GM19397 (cell line): ENCODE measurements around the gene BCAS3.
"Not testable (repeated sequence)": the region's sequence is repeated elsewhere in the genome, so short reads cannot be mapped to it uniquely, and the experiment has no call there.

ENCODE experiments used
- ATAC-seq: cut with Tn5 transposase; IDR thresholded peaks from one replicate; pipeline ENCODE4 v1.9.1; 2021; ENCODE audit warnings: mild to moderate bottlenecking, moderate library complexity; ENCODE audit not compliant: unreplicated experiment

Gene BCAS3

DNA sequence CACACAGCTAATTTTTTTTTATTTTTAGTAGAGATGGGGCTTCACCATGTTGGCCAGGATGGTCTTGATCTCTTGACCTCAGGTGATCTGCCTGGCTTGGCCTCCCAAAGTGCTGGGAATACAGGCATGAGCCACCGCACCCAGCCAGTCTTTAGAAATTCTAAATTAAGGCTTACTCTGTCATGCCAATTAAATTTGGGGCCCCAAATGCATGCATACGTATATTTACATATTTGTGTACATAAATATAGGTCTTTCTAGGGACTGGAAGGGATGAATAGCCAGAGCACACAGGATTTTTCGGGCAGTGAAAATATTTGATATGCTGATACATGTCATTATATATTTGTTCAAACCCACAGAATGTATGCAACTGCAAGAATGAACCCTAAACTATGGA, 105.1 kb downstream of the BCAS3 start:
- no peak for ATAC-seq

DNA sequence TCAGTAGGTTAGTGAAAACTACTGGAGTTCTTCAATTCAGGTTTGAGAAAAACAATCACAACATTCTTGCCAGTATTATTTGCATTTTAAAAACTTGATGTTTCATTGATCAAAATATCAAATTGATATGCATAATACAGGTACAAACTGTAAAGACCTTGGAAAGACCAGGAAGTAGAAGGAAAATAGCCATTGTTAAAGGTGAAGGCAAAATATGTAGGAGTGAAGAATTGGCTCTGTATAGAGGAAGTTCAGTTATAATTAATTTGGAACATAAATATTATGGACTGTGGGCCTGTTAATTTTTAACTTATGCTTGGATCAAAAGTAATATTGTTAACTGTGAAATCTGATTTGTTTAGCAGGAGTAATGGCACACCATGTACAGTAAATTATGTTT, 112.6 kb downstream of the BCAS3 start:
- ATAC-seq = no peak

DNA sequence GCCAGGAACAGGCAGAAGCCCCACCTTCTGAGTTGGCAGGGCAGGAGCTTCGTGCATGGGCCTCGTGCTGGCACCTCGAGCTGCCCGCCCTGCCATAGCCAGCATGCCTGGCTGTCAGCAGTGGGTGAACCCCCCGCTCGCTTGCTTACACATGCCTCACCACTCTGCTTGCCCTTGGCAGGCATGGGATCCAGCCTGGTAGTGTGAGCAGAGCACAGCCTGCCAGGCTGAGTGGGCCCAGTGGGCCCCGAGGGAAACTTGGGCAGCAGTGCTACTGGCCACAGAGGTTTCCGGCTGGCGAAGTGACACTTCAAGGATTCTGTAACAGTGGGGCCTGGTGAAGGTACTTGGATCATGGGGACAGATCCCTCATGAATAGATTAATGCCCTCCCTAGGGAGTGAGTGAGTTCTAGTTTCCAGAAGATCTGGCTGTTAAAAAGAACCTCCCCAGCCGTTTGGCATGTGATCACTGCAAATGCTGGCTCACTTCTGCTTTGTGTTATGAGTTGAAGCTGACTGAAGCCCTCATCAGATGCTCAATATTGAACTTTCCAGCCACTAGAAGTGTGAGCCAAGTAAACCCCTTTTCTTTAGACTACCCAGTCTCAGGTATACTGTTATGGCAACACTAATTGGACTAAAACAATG, 114.7 kb downstream of the BCAS3 start:
- ATAC-seq = no peak

DNA sequence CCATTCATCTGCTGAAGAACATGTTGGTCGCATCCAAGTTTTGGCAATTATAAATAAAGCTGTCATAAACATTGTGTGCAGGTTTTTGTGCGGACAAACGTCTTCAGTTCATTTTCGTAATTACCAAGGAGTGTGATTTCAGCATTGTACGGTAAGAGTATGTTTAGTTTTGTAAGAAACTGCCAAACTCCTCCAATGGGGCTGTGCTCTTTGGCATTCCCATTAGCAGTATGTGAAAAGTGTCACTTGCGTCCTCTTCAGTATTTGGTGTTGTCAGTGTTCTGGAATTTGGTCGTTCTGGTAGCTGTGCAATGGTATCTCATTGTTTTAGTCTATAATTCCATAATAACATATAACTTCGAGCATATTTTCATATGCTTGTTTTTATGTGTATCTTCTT, 120.9 kb downstream of the BCAS3 start:
- no peak for ATAC-seq

DNA sequence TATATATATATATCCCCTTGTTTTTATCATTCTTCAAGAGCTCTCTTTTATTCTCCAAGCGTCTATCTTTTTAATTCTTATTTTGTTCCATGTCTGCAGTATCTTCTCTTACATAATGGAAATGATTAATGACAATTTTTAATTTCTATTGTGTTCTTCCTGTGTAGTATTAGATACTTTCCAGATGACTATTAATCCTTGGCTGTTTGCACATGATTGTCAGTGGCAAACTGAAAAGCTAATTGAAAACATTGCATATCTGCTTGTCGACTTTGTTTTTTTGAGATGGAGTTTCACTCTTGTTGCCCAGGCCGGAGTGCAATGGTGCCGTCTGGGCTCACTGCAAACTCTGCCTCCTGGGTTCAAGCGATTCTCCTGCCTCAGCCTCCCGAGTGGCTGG, 124.7 kb downstream of the BCAS3 start:
- no peak for ATAC-seq

DNA sequence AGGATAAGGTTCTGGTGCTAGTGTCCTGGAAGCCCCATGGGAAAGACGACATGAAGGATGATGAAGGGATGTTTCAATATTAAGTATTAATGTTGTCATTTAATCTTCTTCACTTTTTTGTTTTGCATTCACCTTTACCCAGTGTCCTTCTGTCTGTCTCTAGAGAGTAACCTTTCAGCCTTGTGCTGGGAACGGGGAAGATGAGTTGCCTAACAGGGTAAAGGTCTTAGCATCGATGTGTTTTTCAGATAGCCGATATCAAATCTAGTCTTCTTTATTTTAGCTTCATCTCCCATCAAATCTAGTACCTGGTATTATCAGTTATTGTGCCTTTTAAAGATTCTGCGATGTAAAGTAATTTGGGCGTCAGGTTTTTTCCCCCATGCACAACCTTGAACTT, 125.4 kb downstream of the BCAS3 start:
- ATAC-seq = no peak

DNA sequence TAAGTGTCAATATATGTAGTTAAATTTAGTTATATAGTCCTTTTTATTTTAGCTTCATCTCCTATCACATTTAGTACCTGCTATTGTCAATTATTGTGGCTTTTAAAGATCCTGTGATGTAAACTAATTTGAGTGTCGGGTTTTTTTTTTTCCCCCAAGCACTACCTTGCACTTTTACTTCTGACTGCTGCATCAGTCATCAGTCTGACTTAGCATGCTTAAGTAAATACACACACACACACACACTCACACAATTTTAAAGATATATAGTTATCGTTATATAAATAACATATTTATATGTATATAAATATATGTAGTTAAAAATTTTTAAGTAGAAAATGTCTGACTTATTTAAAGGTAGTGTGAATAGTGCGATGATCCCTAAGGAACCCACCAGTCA, 127.2 kb downstream of the BCAS3 start:
- ATAC-seq = no peak

DNA sequence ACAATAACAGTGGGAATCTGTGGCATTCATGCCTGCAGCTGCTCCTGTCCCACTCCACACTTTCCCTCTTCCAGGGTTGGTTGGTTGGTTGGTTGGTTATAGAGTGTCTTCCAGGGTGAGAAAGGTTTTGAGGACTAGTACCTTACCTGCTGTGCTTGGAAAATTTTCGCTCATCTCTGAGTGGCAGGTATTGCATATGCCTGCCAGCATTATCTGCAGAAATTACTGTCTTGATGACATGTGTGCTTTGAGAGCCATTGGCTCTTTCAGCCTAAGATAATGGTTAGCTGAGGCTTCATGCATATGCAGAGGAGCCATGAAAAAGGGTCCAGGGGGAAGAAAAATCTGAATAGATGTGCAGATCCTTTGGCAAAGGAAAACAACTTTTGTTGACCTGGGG, 131.8 kb downstream of the BCAS3 start:
- no peak for ATAC-seq

DNA sequence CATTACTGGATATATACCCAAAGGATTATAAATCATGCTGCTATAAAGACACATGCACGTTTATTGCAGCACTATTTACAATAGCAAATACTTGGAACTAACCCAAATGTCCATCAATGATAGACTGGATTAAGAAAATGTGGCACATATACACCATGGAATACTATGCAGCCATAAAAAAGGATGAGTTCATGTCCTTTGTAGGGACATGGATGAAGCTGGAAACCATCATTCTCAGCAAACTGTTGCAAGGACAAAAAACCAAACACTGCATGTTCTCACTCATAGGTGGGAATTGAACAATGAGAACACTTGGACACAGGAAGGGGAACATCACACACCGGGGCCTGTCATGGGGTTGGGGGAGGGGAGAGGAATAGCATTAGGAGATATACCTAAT, 137.3 kb downstream of the BCAS3 start:
- ATAC-seq = not testable (repeated sequence)

DNA sequence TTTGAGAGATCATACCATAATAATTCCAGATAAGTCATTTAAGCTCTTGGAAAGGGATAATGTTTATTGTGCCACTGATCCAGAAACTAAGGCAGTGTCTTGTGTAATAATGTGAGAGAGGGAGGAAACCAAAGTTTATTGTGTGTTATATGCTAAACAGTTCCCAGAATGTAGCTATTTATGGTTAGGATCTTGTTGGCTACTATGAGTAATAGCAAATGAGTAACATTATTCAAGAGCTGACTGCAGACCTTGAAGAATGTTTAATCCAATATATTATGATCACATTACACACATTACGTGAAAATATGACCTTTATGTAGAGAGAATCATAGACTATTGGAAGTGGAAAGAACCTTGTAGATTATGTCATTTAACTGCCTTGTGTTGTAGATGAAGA, 139.5 kb downstream of the BCAS3 start:
- no peak for ATAC-seq

DNA sequence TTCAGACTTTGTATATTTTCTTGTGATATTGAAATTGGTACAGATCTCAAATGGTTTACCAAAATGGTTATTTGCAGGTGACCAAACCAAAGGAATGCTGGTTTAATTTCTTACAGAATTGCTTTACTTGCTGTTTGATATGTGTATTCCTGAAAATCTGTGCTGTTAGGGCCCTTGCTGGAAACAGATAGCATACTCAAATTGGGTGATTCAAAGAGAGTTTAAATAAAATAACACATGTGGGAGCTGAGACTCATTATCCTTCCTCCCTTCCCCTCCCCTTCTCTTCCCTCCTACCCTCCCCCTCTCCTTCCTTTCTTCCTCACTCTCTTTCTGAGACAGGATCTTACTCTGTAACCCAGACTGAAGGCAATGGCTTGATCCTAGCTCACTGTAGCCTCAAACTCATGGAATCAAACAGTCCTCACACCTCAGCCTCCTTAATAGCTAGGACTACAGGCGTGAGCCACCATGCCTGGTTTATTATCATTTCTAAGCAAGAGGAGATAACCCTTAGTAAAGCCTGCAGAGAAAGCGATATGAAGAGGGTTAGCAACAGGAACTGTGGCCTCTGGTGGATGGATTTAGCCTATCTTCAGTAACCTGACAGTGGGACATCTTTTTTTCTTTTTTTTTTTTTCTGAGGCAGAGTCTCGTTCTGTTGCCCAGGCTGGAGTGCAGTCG, 141.9 kb downstream of the BCAS3 start:
- no peak for ATAC-seq

DNA sequence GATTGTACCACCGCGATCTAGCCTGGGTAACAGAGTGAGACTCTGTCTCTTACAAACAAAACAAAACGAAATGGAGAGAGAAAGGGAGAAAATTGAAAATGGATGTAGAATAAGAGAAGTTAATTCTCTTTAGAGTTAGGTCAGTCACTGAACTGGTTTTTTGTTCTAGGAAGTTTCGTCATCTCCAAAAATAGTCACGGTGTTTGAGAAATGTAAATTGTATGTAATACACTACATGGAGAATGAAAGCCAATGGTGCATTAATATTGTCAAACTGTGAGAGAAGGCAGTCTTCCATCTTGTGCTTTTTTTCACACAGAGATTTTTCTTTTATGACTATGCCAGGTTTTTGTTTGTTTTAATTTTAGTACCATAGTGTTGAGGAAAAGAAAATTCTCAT, 145.9 kb downstream of the BCAS3 start:
- no peak for ATAC-seq

DNA sequence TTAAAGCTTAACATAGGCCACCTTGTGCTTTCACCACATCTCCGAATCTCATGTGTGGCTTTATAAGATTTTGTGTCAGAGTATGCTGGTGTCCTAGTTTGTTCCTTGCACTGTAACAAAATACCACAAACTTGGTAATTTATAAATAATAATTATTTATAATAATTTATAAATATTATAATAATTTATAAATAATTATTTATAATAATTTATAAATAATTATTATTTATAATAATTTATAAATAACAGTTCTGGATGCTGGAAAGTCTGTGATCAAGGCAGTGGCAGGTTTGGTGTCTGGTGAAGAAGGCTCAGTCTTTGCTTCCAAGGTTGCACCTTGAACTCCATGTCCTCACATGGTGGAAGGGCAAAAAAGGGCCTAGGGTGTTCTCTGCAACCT, 147.7 kb downstream of the BCAS3 start:
- no peak for ATAC-seq

DNA sequence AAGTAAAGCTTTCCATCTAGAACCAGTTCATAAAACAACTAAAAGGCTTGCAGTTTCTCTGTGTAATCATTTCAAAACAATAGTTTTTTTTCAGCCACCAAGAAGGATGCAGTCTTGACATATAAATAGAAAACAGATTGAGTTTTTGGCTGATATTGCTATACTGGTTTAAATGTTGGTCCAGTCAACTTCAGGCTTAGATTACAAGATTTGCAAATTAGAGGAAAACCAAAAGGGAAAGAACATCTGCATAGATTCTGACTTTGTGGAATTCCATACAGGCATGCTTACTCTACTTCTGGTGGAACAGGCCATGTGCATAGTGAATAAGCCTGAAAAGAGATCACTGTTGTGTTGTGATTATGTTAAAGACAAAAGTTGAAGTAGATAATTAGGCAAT, 150.3 kb downstream of the BCAS3 start:
- no peak for ATAC-seq

DNA sequence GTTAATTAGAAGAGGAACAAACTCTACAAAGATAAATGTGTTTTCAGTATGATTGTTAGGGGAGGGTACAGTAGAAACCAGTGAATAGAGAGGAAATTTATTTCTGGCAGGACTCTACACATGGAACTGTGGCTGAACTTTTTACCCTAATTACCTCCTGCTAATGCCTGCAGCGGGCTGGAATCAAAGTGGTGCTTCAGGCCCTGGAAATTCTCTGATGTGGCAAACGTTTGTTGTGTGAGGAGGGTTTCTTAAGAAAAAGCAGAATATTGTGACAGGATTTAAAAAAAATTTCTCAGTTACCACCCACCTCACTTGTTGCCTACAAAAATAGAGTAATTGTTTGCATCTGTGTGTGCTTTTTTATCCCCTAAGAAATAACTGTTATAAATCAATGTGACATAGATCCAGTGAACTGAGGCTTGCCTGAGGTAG, 154.5 kb downstream of the BCAS3 start:
- ATAC-seq = no peak

DNA sequence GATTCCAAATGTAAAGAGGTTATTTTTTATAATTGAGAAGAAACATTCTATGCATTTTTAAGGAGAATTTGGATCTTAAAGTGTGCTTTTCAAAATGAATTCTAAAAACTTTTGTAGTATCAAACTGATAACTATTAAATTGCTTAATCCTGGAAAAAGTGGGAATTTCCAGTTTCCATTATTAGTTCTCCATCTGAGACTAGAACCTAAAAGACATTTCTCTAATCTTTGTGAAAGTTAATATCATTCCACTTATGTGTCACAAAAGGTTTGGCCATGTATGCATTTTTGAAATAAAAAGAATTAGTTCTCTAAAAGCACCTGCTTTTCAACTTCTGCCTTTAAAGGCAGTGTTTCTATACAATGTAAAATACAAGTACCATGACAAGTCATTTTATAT, 155.0 kb downstream of the BCAS3 start:
- ATAC-seq = no peak

DNA sequence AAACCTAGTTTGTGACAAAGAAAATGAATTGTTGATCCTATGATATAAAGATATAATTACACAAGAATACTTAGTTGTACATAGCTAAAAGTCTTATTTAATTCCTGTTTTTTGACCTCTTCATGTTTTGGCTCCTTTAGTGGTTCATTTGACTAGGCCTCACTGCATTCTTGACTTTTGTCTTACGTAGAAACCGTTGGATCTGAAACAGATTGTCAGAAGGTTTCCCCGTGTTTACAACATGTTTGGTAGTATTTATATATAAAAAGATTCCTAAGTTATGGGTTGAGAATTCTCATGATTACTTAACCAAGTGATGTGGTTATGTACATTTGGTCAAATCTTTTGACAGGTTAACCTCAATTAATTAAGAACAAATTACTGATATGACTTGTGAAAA, 162.8 kb downstream of the BCAS3 start:
- ATAC-seq = no peak

DNA sequence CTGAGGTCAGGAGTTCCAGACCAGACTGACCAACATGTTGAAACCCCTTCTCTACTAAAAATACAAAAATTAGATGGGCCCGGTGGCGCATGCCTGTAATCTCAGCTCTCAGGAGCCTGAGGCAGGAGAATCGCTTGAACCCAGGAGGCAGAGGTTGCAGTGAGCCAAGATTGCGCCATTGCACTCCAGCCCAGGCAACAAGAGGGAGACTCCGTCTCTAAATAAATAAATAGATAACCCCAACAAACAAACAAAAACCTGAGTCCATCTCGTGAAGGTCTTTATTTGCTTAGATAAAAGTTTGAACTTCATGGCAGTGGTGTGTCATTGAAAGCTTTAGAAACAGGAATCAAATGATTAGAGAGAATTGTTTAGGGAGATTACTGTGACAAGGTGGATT, 167.4 kb downstream of the BCAS3 start:
- no peak for ATAC-seq

DNA sequence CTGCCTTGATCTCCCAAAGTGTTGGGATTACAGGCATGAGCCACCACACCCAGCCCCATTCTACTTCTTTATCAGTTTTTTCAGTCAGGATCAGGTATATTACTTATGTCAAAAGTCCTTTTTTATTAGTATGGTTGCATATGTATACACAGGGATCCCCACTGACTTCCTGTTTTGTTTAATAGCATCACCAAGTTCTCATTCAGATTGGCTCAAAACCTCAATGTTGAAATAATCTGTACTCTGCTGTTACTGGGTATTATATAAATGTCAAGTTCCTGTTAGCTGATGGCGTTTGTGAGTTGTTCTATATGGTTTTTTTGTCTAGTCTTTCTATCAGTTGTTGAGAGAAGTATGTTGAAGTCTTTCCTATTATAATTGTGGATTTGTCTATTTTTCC, 168.5 kb downstream of the BCAS3 start:
- no peak for ATAC-seq

DNA sequence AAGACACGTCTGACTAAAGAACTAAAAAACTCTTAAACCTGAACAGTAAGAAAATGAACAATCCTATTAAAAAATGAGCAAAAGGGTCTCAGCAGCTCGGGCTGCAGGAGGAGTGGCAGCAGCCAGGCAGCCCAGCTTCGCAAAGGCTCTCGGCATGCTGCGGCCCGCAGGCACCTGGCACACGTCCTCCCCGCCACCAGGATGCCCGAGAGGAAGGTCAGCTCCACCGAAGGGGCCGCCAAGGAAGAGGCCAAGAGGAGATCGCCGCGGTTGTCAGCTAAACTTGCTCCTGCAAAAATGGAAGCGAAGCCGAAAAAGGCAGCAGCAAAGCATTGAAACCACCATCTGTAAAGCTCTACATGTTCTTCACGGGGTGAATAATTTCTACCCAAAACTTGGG, 173.5 kb downstream of the BCAS3 start:
- no peak for ATAC-seq

DNA sequence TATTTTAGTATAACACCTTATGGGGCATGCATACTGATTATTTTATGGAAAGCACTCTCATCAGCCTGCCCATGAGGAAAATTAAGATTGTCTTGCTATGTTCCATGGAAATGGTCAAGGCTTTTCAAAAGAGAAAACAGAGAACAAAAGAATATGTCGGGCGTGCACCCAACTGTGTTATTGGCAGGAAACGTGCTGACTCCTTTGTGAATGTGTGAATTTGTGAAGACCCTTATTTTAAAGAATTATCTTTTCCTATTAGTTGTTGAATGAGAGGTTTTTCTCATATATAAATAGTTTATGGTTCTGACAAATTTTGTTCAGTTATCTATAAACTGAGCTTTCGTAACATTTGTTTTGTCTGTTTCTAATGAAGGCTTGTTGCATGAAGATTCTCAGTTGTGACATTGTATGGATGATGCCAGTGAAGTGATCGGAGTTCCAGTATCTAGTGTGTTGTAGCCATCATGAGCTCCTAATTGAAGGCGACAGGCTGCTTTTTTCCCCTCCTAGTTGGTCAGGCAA, 180.0 kb downstream of the BCAS3 start:
- no peak for ATAC-seq

DNA sequence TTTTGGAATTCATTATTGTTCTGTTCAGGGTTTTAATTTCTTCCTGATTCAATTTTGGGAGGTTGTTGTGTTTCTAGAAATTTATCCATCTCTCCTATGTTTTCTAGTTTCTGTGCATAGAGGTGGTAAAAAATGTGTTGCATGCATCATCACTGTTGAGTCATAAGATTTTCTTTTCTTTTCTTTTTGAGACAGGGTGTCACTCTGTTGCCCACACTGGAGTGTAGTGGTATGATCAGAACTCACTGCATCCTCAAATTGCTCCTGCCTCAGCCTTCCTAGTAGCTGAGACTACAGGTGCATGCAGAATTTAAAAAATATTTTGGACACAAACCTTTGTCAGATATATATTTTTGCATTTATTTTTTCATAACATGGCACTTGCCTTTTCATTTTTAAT, 184.8 kb downstream of the BCAS3 start:
- ATAC-seq = no peak
